ENCODE measurements around the gene OPA1.
A peak's percentile ranks its signal among the peaks of the same experiment; 100 is the strongest.

OPA1 gene

GRCh38 chr3:193592841-193593667 is at the start of gene OPA1:
Gene OPA1, plus strand, starts transcription at chr3:193593208. Its CDS starts 170 bp downstream, at chr3:193593378.
- TF ChIP-seq GATA2 (IDR thresholded peaks at IDR 0.05; ENCODE audit: low read depth, low read length) (peak; percentile 26; the same call in 1 of the 2 replicates), GATA3 (IDR thresholded peaks at IDR 0.05; ENCODE audit: low read depth, low read length) (no peak)

GRCh38 chr3:193544289-193544688 is 48.7 kb upstream of the OPA1 start:
- TF ChIP-seq GATA2 (IDR thresholded peaks at IDR 0.05; ENCODE audit: low read depth, low read length) (no peak), GATA3 (IDR thresholded peaks at IDR 0.05; ENCODE audit: low read depth, low read length) (no peak)

- TF ChIP-seq GATA3 (IDR thresholded peaks at IDR 0.05; ENCODE audit: low read depth, low read length) (no peak), GATA2 (IDR thresholded peaks at IDR 0.05; ENCODE audit: low read depth, low read length) (no peak)
Measured at GRCh38 chr3:193545304-193545703, 47.7 kb upstream of the OPA1 start.

GRCh38 chr3:193546129-193546528 is 46.9 kb upstream of the OPA1 start:
- TF ChIP-seq GATA2 (IDR thresholded peaks at IDR 0.05; ENCODE audit: low read depth, low read length), result no peak
- no peak for TF ChIP-seq GATA3 (IDR thresholded peaks at IDR 0.05; ENCODE audit: low read depth, low read length)

GRCh38 chr3:193548406-193548805 is 44.6 kb upstream of the OPA1 start:
- TF ChIP-seq GATA3 (IDR thresholded peaks at IDR 0.05; ENCODE audit: low read depth, low read length), result no peak
- no peak for TF ChIP-seq GATA2 (IDR thresholded peaks at IDR 0.05; ENCODE audit: low read depth, low read length)

- no peak for TF ChIP-seq GATA3 (IDR thresholded peaks at IDR 0.05; ENCODE audit: low read depth, low read length)
Measured at GRCh38 chr3:193552923-193553322, 40.1 kb upstream of the OPA1 start.

GRCh38 chr3:193553586-193553985 is 39.4 kb upstream of the OPA1 start:
- TF ChIP-seq GATA2 (IDR thresholded peaks at IDR 0.05; ENCODE audit: low read depth, low read length), result no peak
- TF ChIP-seq GATA3 (IDR thresholded peaks at IDR 0.05; ENCODE audit: low read depth, low read length), result no peak

- TF ChIP-seq GATA3 (IDR thresholded peaks at IDR 0.05; ENCODE audit: low read depth, low read length), result no peak
- no peak for TF ChIP-seq GATA2 (IDR thresholded peaks at IDR 0.05; ENCODE audit: low read depth, low read length)
Measured at GRCh38 chr3:193554811-193555210, 38.2 kb upstream of the OPA1 start, which contains the start of gene ATP13A4. Gene ATP13A4, minus strand, starts transcription at chr3:193554895. Its CDS starts 96 bp downstream, at chr3:193554799.

GRCh38 chr3:193556841-193557240 is 36.2 kb upstream of the OPA1 start:
- TF ChIP-seq GATA2 (IDR thresholded peaks at IDR 0.05; ENCODE audit: low read depth, low read length) (no peak), GATA3 (IDR thresholded peaks at IDR 0.05; ENCODE audit: low read depth, low read length) (no peak)

- no peak for TF ChIP-seq GATA2 (IDR thresholded peaks at IDR 0.05; ENCODE audit: low read depth, low read length)
- no peak for TF ChIP-seq GATA3 (IDR thresholded peaks at IDR 0.05; ENCODE audit: low read depth, low read length)
Measured at GRCh38 chr3:193559100-193559499, 33.9 kb upstream of the OPA1 start.

GRCh38 chr3:193560091-193560490 is 32.9 kb upstream of the OPA1 start:
- TF ChIP-seq GATA3 (IDR thresholded peaks at IDR 0.05; ENCODE audit: low read depth, low read length) (no peak), GATA2 (IDR thresholded peaks at IDR 0.05; ENCODE audit: low read depth, low read length) (no peak)

GRCh38 chr3:193560870-193561269 is 32.1 kb upstream of the OPA1 start:
- no peak for TF ChIP-seq GATA3 (IDR thresholded peaks at IDR 0.05; ENCODE audit: low read depth, low read length)
- no peak for TF ChIP-seq GATA2 (IDR thresholded peaks at IDR 0.05; ENCODE audit: low read depth, low read length)

- TF ChIP-seq GATA2 (IDR thresholded peaks at IDR 0.05; ENCODE audit: low read depth, low read length) (no peak), GATA3 (IDR thresholded peaks at IDR 0.05; ENCODE audit: low read depth, low read length) (no peak)
Measured at GRCh38 chr3:193563426-193563825, 29.6 kb upstream of the OPA1 start.

- no peak for TF ChIP-seq GATA3 (IDR thresholded peaks at IDR 0.05; ENCODE audit: low read depth, low read length)
Measured at GRCh38 chr3:193564012-193564411, 29.0 kb upstream of the OPA1 start.

GRCh38 chr3:193569119-193569518 is 23.9 kb upstream of the OPA1 start:
- TF ChIP-seq GATA3 (IDR thresholded peaks at IDR 0.05; ENCODE audit: low read depth, low read length), result no peak
- TF ChIP-seq GATA2 (IDR thresholded peaks at IDR 0.05; ENCODE audit: low read depth, low read length), result no peak
